BJ (cell line): Measurements from ENCODE around the gene SLC34A1. TPM values are rescaled to one million over a fixed set of nuclear protein-coding genes. Genes with fewer than 3 reads are reported as not detected.

Source experiments
- CTCF ChIA-PET: fragments of 350-600 bp; formaldehyde crosslinking; extraction: SDS; loops from one replicate; lab custom pipeline; 2021; ENCODE audit warnings: antibody characterized with exemption, inconsistent platforms; lab: Yijun Ruan, JAX
- POLR2A ChIA-PET: fragments of 300-600 bp; sonication (Branson Sonifier 250); formaldehyde crosslinking; extraction: SDS; loops from one replicate; lab custom pipeline; 2021; ENCODE audit warnings: antibody characterized with exemption; lab: Charles Lee
- DNase-seq: peaks from one replicate; pipeline ENCODE4 v3.0.0-alpha.2; 2011; ENCODE audit warnings: low read depth
- H3K27me3 ChIP-seq: 2 replicates; pipeline ENCODE4 v1.6.0; 2011; ENCODE audit warnings: low read length; ENCODE audit not compliant: control insufficient read depth, insufficient read depth
- H3K36me3 ChIP-seq: 2 replicates; pipeline ENCODE4 v1.5.1; 2011; ENCODE audit warnings: low read length; ENCODE audit not compliant: control insufficient read depth, insufficient read depth
- H3K4me3 ChIP-seq: 2 replicates; pipeline ENCODE4 v1.5.1; 2011; ENCODE audit warnings: low read depth, mild to moderate bottlenecking, control low read depth, low read length
- CTCF ChIP-seq: IDR thresholded peaks from 2 replicates; pipeline ENCODE4 v1.5.1; 2011; ENCODE audit warnings: low read depth, mild to moderate bottlenecking, control low read depth, inconsistent platforms, low read length, moderate library complexity; ENCODE audit not compliant: insufficient read depth
- polyA plus RNA-seq: library from polyadenylated mRNA; depleted of rRNA; stranded (reverse); fragments of >200 nt; gene quantifications from 2 replicates; pipeline ENCODE4 v1.2.3, GENCODE V29; 2011

Gene SLC34A1
- polyA plus RNA-seq, 1 experiment: not detected

DNA sequence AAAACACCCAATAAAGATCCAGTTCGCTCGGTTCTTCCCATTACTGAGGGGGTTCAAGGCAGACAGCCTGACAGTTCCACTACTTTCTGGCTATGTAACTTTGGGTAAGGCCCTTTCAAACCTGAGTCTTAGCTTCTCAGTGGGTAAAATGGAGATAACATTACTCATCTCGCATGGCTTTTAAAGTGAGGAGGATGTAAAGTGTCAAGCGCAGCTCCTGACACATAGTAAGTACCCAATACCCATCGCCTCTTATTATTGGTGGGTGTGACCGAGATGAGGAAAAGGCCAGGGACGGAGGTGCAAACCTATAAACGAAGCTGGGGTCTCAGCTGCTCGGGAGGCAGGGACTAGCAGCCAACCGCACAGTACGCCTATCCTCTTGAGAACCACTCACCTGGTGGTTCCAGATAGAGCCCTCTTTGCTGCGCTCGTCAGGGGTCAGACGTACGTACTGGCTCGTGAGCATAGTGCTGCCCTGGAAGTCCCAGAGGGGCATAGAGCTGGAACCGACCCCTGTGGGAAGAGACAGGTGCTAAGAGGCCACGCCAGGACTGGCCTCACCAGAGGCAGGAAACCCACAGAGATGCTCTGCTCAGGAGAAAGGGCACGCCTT is 33.4 kb upstream of the SLC34A1 start:
- ChIA-PET POLR2A (no interaction called here), CTCF (interaction anchor here (0.6 to 1.6 kb wide), 8 partner anchors 10 to 239 kb away, joined by 3 to 9 read pairs (median 4); no protein-coding TSS in a partner anchor)
- TF ChIP-seq CTCF: no peak
- Histone ChIP-seq H3K27me3 (0 out of 2 replicates have a peak, but pooled peaks cover 1% of the 10 kb centered on the region), H3K4me3 (peak overlapping the region; percentile 98), H3K36me3 (peaks cover 5% of the 10 kb centered on the region)
- no peak for DNase-seq

DNA sequence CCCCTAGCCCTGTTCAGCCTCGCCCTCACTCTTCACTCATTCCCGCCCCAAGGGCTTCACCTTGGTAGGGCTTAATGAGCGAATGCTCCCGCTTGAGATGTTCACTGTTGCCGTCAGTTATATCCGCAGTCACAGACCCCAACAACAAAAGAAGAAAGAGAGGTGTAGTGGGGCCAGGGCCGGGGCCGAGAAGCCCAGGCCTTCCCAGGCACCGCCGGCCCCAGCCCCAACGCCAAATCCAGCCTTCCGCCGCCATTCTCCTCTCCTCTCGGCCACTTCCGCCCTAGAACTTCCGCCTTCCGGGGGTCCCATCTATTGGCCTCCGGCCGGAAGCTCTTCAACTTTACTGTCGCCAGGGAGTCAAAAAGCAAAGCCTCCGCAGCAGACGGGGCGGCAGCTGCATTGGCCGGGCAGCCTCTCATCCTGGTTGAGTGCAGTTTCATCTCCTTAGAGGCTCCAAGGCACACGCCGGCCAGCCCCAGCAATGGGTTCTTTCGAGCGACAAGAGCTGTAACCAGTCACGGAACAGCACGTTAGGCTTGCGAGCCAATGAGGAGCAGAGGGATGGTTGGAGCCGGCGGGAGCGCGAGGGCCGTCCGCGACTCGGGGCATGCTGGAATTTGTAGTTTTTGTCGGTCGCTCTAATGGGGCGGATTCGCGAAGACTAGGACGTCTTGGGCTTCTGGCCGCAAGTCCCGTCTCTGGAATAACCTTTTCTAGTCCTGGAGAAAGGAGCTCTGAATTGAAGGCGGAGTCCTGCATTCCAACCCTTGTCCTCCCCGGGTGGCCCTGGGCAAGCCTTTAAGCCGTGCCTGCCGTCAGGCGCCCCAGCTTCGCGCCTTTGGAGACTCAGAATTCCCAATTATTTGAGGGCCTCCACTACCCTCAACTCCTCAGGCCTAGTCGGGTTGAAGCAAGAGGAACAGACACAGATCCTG is 32.6 kb upstream of the SLC34A1 start, which contains the start of gene LMAN2:
Gene LMAN2, minus strand, starts transcription at position 277 of the 938 bp plus-strand sequence. Its CDS starts 21 bp downstream, at position 256.
- Histone ChIP-seq H3K4me3 (peak within 1 kb of the TSS; percentile 98), H3K27me3 (0 out of 2 replicates have a peak, but pooled peaks cover 2% of the 10 kb centered on the region), H3K36me3 (peaks cover 3% of the 10 kb centered on the region)
- ChIA-PET CTCF (interaction anchor here (0.6 to 1.8 kb wide), 13 partner anchors 10 to 869 kb away, joined by 3 to 9 read pairs (median 3); no protein-coding TSS in a partner anchor), POLR2A (no interaction called here)
- peak; percentile 76 for DNase-seq
- no peak for TF ChIP-seq CTCF

DNA sequence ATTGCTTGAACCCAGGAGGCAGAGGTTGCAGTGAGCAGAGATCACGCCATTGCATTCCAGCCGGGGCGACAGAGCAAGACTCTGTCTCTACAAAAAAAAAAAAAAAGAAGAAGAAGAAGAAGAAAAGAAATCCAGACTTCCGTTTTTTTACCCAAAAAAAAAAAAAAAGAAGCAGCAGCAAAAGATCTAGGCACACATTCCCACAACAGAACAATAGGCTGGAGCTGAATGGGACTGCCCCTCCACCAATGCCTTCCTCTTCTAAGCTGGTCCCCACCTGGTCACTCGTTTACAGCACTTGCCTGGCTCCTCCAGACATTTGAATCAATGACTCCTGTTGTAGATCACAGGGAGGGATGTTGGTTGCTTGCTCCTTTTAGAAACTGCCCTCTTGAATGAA is 31.1 kb upstream of the SLC34A1 start:
- no peak for TF ChIP-seq CTCF
- peaks cover 3% of the 10 kb centered on the region for H3K36me3 ChIP-seq
- POLR2A ChIA-PET: no interaction called here
- no peak overlapping the region for H3K4me3 ChIP-seq
- peaks cover 5% of the 10 kb centered on the region for H3K27me3 ChIP-seq
- CTCF ChIA-PET: interaction anchor here (0.8 to 1.8 kb wide), 3 partner anchors 8 to 37 kb away, joined by 3 to 5 read pairs (median 3); no protein-coding TSS in a partner anchor
- DNase-seq: no peak

DNA sequence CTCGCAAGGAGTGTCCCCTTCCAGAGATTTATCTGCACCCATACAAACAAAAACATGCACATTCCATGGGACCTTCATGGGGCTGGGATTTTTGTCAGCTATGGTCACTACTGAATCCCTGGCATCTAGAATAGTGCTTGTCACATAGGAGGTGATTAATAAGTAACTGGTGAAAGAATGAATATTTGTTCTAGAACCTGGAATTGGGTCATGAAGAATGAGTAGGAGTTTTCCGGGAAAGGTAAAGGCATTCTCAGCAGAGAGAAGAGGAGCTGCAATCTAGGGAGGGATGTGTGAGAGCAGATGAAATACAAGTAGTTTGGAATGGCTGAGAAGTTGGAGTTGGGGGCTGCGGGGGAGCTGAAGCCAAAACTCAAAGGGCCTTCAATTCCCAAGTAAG is 30.0 kb upstream of the SLC34A1 start:
- no peak for TF ChIP-seq CTCF
- no peaks in the 10 kb centered on the region; the same call in 1 of the 2 replicates for H3K36me3 ChIP-seq
- no peak overlapping the region for H3K4me3 ChIP-seq
- peaks cover 5% of the 10 kb centered on the region for H3K27me3 ChIP-seq
- no peak for DNase-seq
- CTCF ChIA-PET: interaction anchor here (0.9 to 1.3 kb wide), 2 partner anchors 15 to 45 kb away, joined by 3 to 5 read pairs; no protein-coding TSS in a partner anchor
- POLR2A ChIA-PET: no interaction called here
